HG02759 (cell line): ENCODE measurements around the gene AXDND1.
"Not testable (repeated sequence)": the region's sequence is repeated elsewhere in the genome, so short reads cannot be mapped to it uniquely, and the experiment has no call there.

ENCODE experiments used
- ATAC-seq: cut with Tn5 transposase; IDR thresholded peaks from one replicate; pipeline ENCODE4 v1.9.1; 2021; ENCODE audit warnings: mild to moderate bottlenecking, moderate library complexity; ENCODE audit not compliant: unreplicated experiment

Gene AXDND1

GRCh38 chr1:179459606-179460206, 93.9 kb downstream of the AXDND1 start:
- not testable (repeated sequence) for ATAC-seq

- not testable (repeated sequence) for ATAC-seq
Observed at GRCh38 chr1:179465661-179466060, 99.9 kb downstream of the AXDND1 start.

GRCh38 chr1:179474713-179475112, 108.9 kb downstream of the AXDND1 start:
- ATAC-seq: no peak

- ATAC-seq: no peak
Observed at GRCh38 chr1:179476484-179476883, 110.7 kb downstream of the AXDND1 start.

- no peak for ATAC-seq
Observed at GRCh38 chr1:179478370-179478769, 112.6 kb downstream of the AXDND1 start.

- ATAC-seq: no peak
Observed at GRCh38 chr1:179490611-179491010, 124.8 kb downstream of the AXDND1 start.

- ATAC-seq: no peak
Observed at GRCh38 chr1:179493323-179493722, 127.6 kb downstream of the AXDND1 start.

- ATAC-seq: no peak
Observed at GRCh38 chr1:179506199-179506598, 140.4 kb downstream of the AXDND1 start.

- ATAC-seq: no peak
Observed at GRCh38 chr1:179509384-179509783, 143.6 kb downstream of the AXDND1 start.

GRCh38 chr1:179510038-179510437, 144.3 kb downstream of the AXDND1 start:
- ATAC-seq: peak; percentile 67

- no peak for ATAC-seq
Observed at GRCh38 chr1:179516976-179517705, 151.4 kb downstream of the AXDND1 start.

GRCh38 chr1:179518544-179518943, 152.8 kb downstream of the AXDND1 start:
- not testable (repeated sequence) for ATAC-seq

GRCh38 chr1:179529482-179530195, 163.9 kb downstream of the AXDND1 start:
- no peak for ATAC-seq

- ATAC-seq: no peak
Observed at GRCh38 chr1:179530352-179530751, 164.6 kb downstream of the AXDND1 start.

GRCh38 chr1:179541774-179542173, 176.0 kb downstream of the AXDND1 start:
- no peak for ATAC-seq

- no peak for ATAC-seq
Observed at GRCh38 chr1:179545321-179545720, 179.6 kb downstream of the AXDND1 start.

- no peak for ATAC-seq
Observed at GRCh38 chr1:179547021-179547535, 181.3 kb downstream of the AXDND1 start.

GRCh38 chr1:179548666-179549367, 183.0 kb downstream of the AXDND1 start:
- ATAC-seq: no peak

GRCh38 chr1:179549368-179549700, 183.6 kb downstream of the AXDND1 start:
- no peak for ATAC-seq

GRCh38 chr1:179550746-179551682, 185.2 kb downstream of the AXDND1 start:
- no peak for ATAC-seq
